ENCODE results near the gene MRPS2. TPM values are rescaled to one million over a fixed set of nuclear protein-coding genes. Genes with fewer than 3 reads are reported as not detected.

The MRPS2 gene
- total and polyA plus RNA-seq, 2 donors (not counting 3 experiments of a cell fraction or from before 2014, with no cell fraction given): 50.8 to 231 TPM

GRCh38 chr9:135521608-135522095 is 21.2 kb downstream of the MRPS2 start:
- H3K4me2 ChIP-seq (ENCODE audit: insufficient read depth, low read length): no peak overlapping the region
- no peaks in the 10 kb centered on the region for H4K20me1 ChIP-seq (replicated peaks; ENCODE audit: control insufficient read depth, extremely low read depth, insufficient read depth, low read length)
- no peak overlapping the region for H3K4me3 ChIP-seq (replicated peaks in 1 of 3; ENCODE audit: insufficient read depth in 1 of 3, low read depth in 1 of 3, low read length in 3 of 3)
- no peaks in the 10 kb centered on the region for H3K4me1 ChIP-seq (ENCODE audit: control insufficient read depth, extremely low read depth, insufficient read depth, low read length)
- no peak for FAIRE-seq
- TF ChIP-seq MYC (IDR thresholded peaks at IDR 0.05; ENCODE audit: low read depth, low read length) (no peak), FOS (IDR thresholded peaks at IDR 0.05; ENCODE audit: borderline replicate concordance, insufficient read depth, low read length) (no peak), POLR2A (IDR thresholded peaks at IDR 0.05; ENCODE audit: low read depth, low read length) (no peak), EZH2 (IDR thresholded peaks at IDR 0.05; ENCODE audit: borderline replicate concordance, low read depth, low read length, severe bottlenecking) (no peak), POLR2AphosphoS5 (IDR thresholded peaks at IDR 0.05; ENCODE audit: insufficient read depth, low read depth, low read length) (no peak), CTCF (IDR thresholded peaks at IDR 0.05; ENCODE audit: extremely low read depth in 1 of 2, insufficient read depth in 1 of 2, low read depth in 1 of 2, low read length in 2 of 2) (no peak), MAX (IDR thresholded peaks at IDR 0.05; ENCODE audit: insufficient read depth, insufficient read length) (no peak)
- DNase-seq (ENCODE audit: low read depth, low spot score): no peak
- no peaks in the 10 kb centered on the region for H3K36me3 ChIP-seq (ENCODE audit: control insufficient read depth in 2 of 2, extremely low read depth in 1 of 2, insufficient read depth in 2 of 2, low read length in 2 of 2)
- no peaks in the 10 kb centered on the region for H3K27me3 ChIP-seq (ENCODE audit: control insufficient read depth in 2 of 2, insufficient read depth in 2 of 2, low read length in 2 of 2)
- no peaks in the 10 kb centered on the region for H3K9me1 ChIP-seq (replicated peaks; ENCODE audit: control insufficient read depth, extremely low read depth, insufficient read depth, low read length)
- no peak overlapping the region for H2AFZ ChIP-seq (ENCODE audit: low read depth, low read length)
- intact Hi-C loops (cut with micrococcal nuclease): no loop called here
- no peak overlapping the region for H3K27ac ChIP-seq (ENCODE audit: insufficient read depth, low read depth, low read length)
- POLR2A ChIA-PET: no interaction called here
- no TSS peak for BruUV-seq (replicated peaks)
- H3K9me3 ChIP-seq (replicated peaks; ENCODE audit: control insufficient read depth, insufficient read depth, low read length): no peaks in the 10 kb centered on the region
- no peaks in the 10 kb centered on the region for H3K79me2 ChIP-seq (ENCODE audit: control insufficient read depth, insufficient read depth, low read length)
- dilution Hi-C loops (cut with MboI; ENCODE audit: extremely low pct_ligation_motif_present, low sequenced_read_pairs): no loop called here
- CTCF ChIA-PET: no interaction called here
- no peak overlapping the region for H3K9ac ChIP-seq (replicated peaks; ENCODE audit: extremely low read depth, insufficient read depth, low read length)

Measured in endothelial cell of umbilical vein (primary cell).